GM21723 (cell line): ENCODE measurements around the gene HOATZ.

Source experiments
- ATAC-seq: cut with Tn5 transposase; IDR thresholded peaks from one replicate; pipeline ENCODE4 v1.9.1; 2021; ENCODE audit warnings: mild to moderate bottlenecking, moderate library complexity; ENCODE audit not compliant: unreplicated experiment

The HOATZ gene

GRCh38 chr11:111548525-111548924 lies 33.9 kb downstream of the HOATZ start:
- no peak for ATAC-seq

- ATAC-seq = no peak
Measured at GRCh38 chr11:111549196-111549868, 34.8 kb downstream of the HOATZ start.

GRCh38 chr11:111549869-111550203 lies 35.3 kb downstream of the HOATZ start:
- no peak for ATAC-seq

GRCh38 chr11:111550258-111550657 lies 35.7 kb downstream of the HOATZ start:
- ATAC-seq = no peak

- no peak for ATAC-seq
Measured at GRCh38 chr11:111554532-111554931, 40.0 kb downstream of the HOATZ start.

GRCh38 chr11:111555255-111555654 lies 40.7 kb downstream of the HOATZ start:
- no peak for ATAC-seq

GRCh38 chr11:111557425-111558111 lies 43.0 kb downstream of the HOATZ start:
- ATAC-seq = no peak

- no peak for ATAC-seq
Measured at GRCh38 chr11:111559800-111560464, 45.4 kb downstream of the HOATZ start.

- ATAC-seq = no peak
Measured at GRCh38 chr11:111560800-111561199, 46.2 kb downstream of the HOATZ start.

GRCh38 chr11:111561306-111561705 lies 46.7 kb downstream of the HOATZ start:
- ATAC-seq = no peak

GRCh38 chr11:111561791-111562325 lies 47.3 kb downstream of the HOATZ start:
- no peak for ATAC-seq

GRCh38 chr11:111562692-111563389 lies 48.3 kb downstream of the HOATZ start:
- ATAC-seq = no peak

GRCh38 chr11:111565114-111565720 lies 50.6 kb downstream of the HOATZ start:
- ATAC-seq = no peak

- ATAC-seq = no peak
Measured at GRCh38 chr11:111566324-111566723, 51.7 kb downstream of the HOATZ start.

GRCh38 chr11:111569476-111569875 lies 54.9 kb downstream of the HOATZ start:
- ATAC-seq = no peak

GRCh38 chr11:111570796-111571195 lies 56.2 kb downstream of the HOATZ start:
- no peak for ATAC-seq

- ATAC-seq = no peak
Measured at GRCh38 chr11:111571829-111572501, 57.4 kb downstream of the HOATZ start.

- ATAC-seq = no peak
Measured at GRCh38 chr11:111572581-111572980, 58.0 kb downstream of the HOATZ start.

- ATAC-seq = no peak
Measured at GRCh38 chr11:111573821-111574249, 59.3 kb downstream of the HOATZ start.
